ENCODE results near the gene USP9Y.
"Not testable (repeated sequence)": the region's sequence is repeated elsewhere in the genome, so short reads cannot be mapped to it uniquely, and the experiment has no call there.

The USP9Y gene

GRCh38 chrY:12701181-12701695 is at the start of gene USP9Y:
Gene USP9Y (plus strand): TSS chrY:12701231. CDS start chrY:12709448, 8,217 bp downstream.
- no peak within 1 kb of the TSS for H3K27ac Mint-ChIP-seq

GRCh38 chrY:12651621-12652036 is 49.4 kb upstream of the USP9Y start:
- H3K4me3 Mint-ChIP-seq, result no peak overlapping the region
- peaks cover 5 to 7% of the 10 kb centered on the region in 2 donors for H3K9me3 Mint-ChIP-seq
- DNase-seq (no peak), ATAC-seq (no peak)
- no peak overlapping the region for H3K27ac Mint-ChIP-seq
- no peaks in the 10 kb centered on the region for H3K4me1 Mint-ChIP-seq
- H3K27me3 Mint-ChIP-seq, result no peaks in the 10 kb centered on the region

More at GRCh38 chrY:12701181-12701695, at the start of gene USP9Y:
- DNase-seq, result no peak
- Mint-ChIP-seq H3K27me3 (no peaks in the 10 kb centered on the region), H3K9me3 (peaks cover 24 to 42% of the 10 kb centered on the region in 2 donors), H3K4me1 (no peaks in the 10 kb centered on the region), H3K4me3 (no peak within 1 kb of the TSS)
- no peak for ATAC-seq

GRCh38 chrY:12661745-12662681 is 39.0 kb upstream of the USP9Y start:
- peak overlapping the region; percentile 95 to 100 for H3K4me3 Mint-ChIP-seq
- peak; percentile 44 to 77 for DNase-seq
- peak; percentile 80 for ATAC-seq
- peak overlapping the region; percentile 98 to 99 for H3K27ac Mint-ChIP-seq
- H3K9me3 Mint-ChIP-seq, result no peaks in the 10 kb centered on the region
- no peaks in the 10 kb centered on the region for H3K27me3 Mint-ChIP-seq
- peaks cover 5% of the 10 kb centered on the region for H3K4me1 Mint-ChIP-seq

GRCh38 chrY:12662745-12663591 is 38.1 kb upstream of the USP9Y start:
- ATAC-seq (peak; percentile 78), DNase-seq (peak; percentile 45 to 77)
- Mint-ChIP-seq H3K9me3 (no peaks in the 10 kb centered on the region), H3K4me1 (peaks cover 8% of the 10 kb centered on the region), H3K27ac (peak overlapping the region; percentile 92 to 99), H3K27me3 (no peaks in the 10 kb centered on the region), H3K4me3 (peak overlapping the region; percentile 95 to 100)

GRCh38 chrY:12663845-12664244 is 37.2 kb upstream of the USP9Y start:
- DNase-seq, result peak in 1 of 2 donors; percentile 20
- H3K27ac Mint-ChIP-seq, result peak overlapping the region; percentile 34 to 99
- peaks cover 10% of the 10 kb centered on the region for H3K4me1 Mint-ChIP-seq
- H3K27me3 Mint-ChIP-seq, ATAC-seq, H3K9me3 Mint-ChIP-seq: not testable (repeated sequence)
- peak overlapping the region; percentile 95 to 100 for H3K4me3 Mint-ChIP-seq

- ATAC-seq (no peak), DNase-seq (no peak)
- H3K27me3 Mint-ChIP-seq, result no peaks in the 10 kb centered on the region
- peak overlapping the region in 1 of 2 donors; percentile 92 for H3K27ac Mint-ChIP-seq
- H3K4me1 Mint-ChIP-seq, result peaks cover 11% of the 10 kb centered on the region
- H3K4me3 Mint-ChIP-seq, result no peak overlapping the region
- H3K9me3 Mint-ChIP-seq, result peaks cover 0 to 5% of the 10 kb centered on the region in 2 donors
These were observed 22.9 kb upstream of the USP9Y start for GRCh38 chrY:12678111-12678510.

GRCh38 chrY:12681535-12681934 is 19.5 kb upstream of the USP9Y start:
- ATAC-seq (no peak), DNase-seq (no peak)
- Mint-ChIP-seq H3K9me3 (peaks cover 0 to 3% of the 10 kb centered on the region in 2 donors), H3K4me3 (no peak overlapping the region), H3K27ac (no peak overlapping the region), H3K27me3 (no peaks in the 10 kb centered on the region), H3K4me1 (peaks cover 15% of the 10 kb centered on the region)

GRCh38 chrY:12688337-12688736 is 12.7 kb upstream of the USP9Y start:
- peak overlapping the region in 1 of 2 donors; percentile 51 for H3K27ac Mint-ChIP-seq
- H3K4me1 Mint-ChIP-seq, result peaks cover 4% of the 10 kb centered on the region
- H3K4me3 Mint-ChIP-seq, result no peak overlapping the region
- ATAC-seq (no peak), DNase-seq (no peak)
- no peaks in the 10 kb centered on the region for H3K27me3 Mint-ChIP-seq
- H3K9me3 Mint-ChIP-seq, result peaks cover 12 to 17% of the 10 kb centered on the region in 2 donors

- peaks cover 24 to 42% of the 10 kb centered on the region in 2 donors for H3K9me3 Mint-ChIP-seq
- no peak for ATAC-seq
- H3K27me3 Mint-ChIP-seq, result no peaks in the 10 kb centered on the region
These were observed 944 bp upstream of the USP9Y start for GRCh38 chrY:12700087-12700486.

GRCh38 chrY:12702174-12702573 is 1.1 kb downstream of the USP9Y start:
- Mint-ChIP-seq H3K27ac (no peak overlapping the region), H3K4me3 (no peak overlapping the region), H3K4me1 (no peaks in the 10 kb centered on the region), H3K27me3 (no peaks in the 10 kb centered on the region), H3K9me3 (peaks cover 24 to 42% of the 10 kb centered on the region in 2 donors)
- no peak for DNase-seq
- no peak for ATAC-seq

More at GRCh38 chrY:12700087-12700486, 944 bp upstream of the USP9Y start:
- Mint-ChIP-seq H3K4me1 (no peaks in the 10 kb centered on the region), H3K27ac (peak overlapping the region in 1 of 2 donors; percentile 74), H3K4me3 (no peak overlapping the region)
- DNase-seq, result no peak

- DNase-seq, result no peak
- no peak overlapping the region for H3K27ac Mint-ChIP-seq
- no peaks in the 10 kb centered on the region for H3K9me3 Mint-ChIP-seq
- no peak overlapping the region for H3K4me3 Mint-ChIP-seq
- H3K4me1 Mint-ChIP-seq, result peaks cover 5% of the 10 kb centered on the region
- H3K27me3 Mint-ChIP-seq, result no peaks in the 10 kb centered on the region
- no peak for ATAC-seq
These were observed 9.4 kb downstream of the USP9Y start for GRCh38 chrY:12710460-12710859.

- DNase-seq (no peak), ATAC-seq (no peak)
- Mint-ChIP-seq H3K9me3 (no peaks in the 10 kb centered on the region), H3K4me1 (peaks cover 8% of the 10 kb centered on the region), H3K27me3 (no peaks in the 10 kb centered on the region), H3K4me3 (no peak overlapping the region), H3K27ac (no peak overlapping the region)
These were observed 14.3 kb downstream of the USP9Y start for GRCh38 chrY:12715376-12715775.

GRCh38 chrY:12729746-12730145 is 28.7 kb downstream of the USP9Y start:
- Mint-ChIP-seq H3K9me3 (no peaks in the 10 kb centered on the region), H3K27ac (no peak overlapping the region), H3K27me3 (no peaks in the 10 kb centered on the region), H3K4me3 (no peak overlapping the region), H3K4me1 (peaks cover 9% of the 10 kb centered on the region)
- no peak for DNase-seq
- no peak for ATAC-seq

- peak; percentile 23 to 80 for DNase-seq
- H3K4me3 Mint-ChIP-seq, result no peak overlapping the region
These were observed 32.6 kb downstream of the USP9Y start for GRCh38 chrY:12733625-12734024.

GRCh38 chrY:12734051-12734450 is 33.0 kb downstream of the USP9Y start:
- H3K9me3 Mint-ChIP-seq, result no peaks in the 10 kb centered on the region
- H3K4me1 Mint-ChIP-seq, result peaks cover 9% of the 10 kb centered on the region
- H3K27me3 Mint-ChIP-seq, result no peaks in the 10 kb centered on the region
- no peak overlapping the region for H3K27ac Mint-ChIP-seq
- no peak overlapping the region for H3K4me3 Mint-ChIP-seq
- ATAC-seq, result peak; percentile 11
- no peak for DNase-seq

More at GRCh38 chrY:12733625-12734024, 32.6 kb downstream of the USP9Y start:
- Mint-ChIP-seq H3K4me1 (peaks cover 9% of the 10 kb centered on the region), H3K27me3 (no peaks in the 10 kb centered on the region), H3K9me3 (no peaks in the 10 kb centered on the region), H3K27ac (peak overlapping the region; percentile 85 to 89)
- ATAC-seq, result peak; percentile 100
